ENCODE measurements around the gene CRIM1.

CRIM1 gene

GRCh38 chr2:36587101-36587500 is 231.5 kb downstream of the CRIM1 start:
- no peak for DNase-seq

GRCh38 chr2:36587556-36587955 is 232.0 kb downstream of the CRIM1 start:
- no peak for DNase-seq

DNA sequence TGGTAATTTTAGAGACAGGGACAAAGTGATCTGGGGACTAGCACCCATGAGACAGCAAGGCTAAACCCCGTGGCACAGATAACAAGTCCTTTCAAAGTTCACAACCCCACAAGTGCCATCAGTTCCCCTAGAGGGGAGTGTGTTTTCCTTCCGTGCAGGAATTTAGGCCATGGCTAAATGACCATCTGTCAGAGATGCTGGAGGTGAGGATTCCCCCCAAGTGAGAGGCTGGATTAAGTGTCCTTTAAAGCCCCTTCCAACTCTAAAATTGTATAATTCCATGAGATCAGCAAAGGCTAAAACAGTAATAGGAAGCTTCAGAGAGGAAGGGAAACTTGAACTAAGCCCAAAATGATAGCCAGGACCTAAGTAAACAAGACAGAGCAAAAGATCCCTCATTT is 233.7 kb downstream of the CRIM1 start:
- DNase-seq = no peak

GRCh38 chr2:36594849-36595248 is 239.3 kb downstream of the CRIM1 start:
- DNase-seq = no peak

DNA sequence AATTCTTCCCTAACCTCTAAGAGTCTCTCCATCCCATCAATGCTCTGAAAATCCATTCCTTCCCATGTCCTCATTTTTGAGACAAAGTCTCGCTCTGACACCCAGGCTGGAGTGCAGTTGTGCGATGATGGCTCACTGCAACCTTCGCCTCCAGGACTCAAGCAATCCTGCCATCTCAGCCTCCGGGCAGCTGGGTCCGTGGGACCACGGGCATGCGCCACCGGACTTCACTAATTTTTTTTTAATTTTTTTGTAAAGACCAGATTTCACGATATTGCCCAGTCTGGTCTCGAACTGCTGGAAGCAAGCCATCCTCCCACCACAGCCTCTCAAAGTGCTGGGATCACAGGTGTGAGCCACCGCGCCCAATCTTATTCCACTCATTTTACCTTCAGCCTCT is 240.8 kb downstream of the CRIM1 start:
- DNase-seq = no peak

GRCh38 chr2:36597003-36597531 is 241.5 kb downstream of the CRIM1 start:
- DNase-seq = no peak

- DNase-seq = peak; percentile 92
These were observed 242.2 kb downstream of the CRIM1 start, which contains the start of gene FEZ2 for GRCh38 chr2:36597532-36598377. Gene FEZ2 (minus strand): TSS chr2:36598168. CDS start chr2:36598142, 26 bp downstream.
